Measurements from ENCODE around the gene CHMP6.
A peak's percentile ranks its signal among the peaks of the same experiment; 100 is the strongest.
"Not testable (repeated sequence)": the region's sequence is repeated elsewhere in the genome, so short reads cannot be mapped to it uniquely, and the experiment has no call there.

CHMP6 gene

DNA sequence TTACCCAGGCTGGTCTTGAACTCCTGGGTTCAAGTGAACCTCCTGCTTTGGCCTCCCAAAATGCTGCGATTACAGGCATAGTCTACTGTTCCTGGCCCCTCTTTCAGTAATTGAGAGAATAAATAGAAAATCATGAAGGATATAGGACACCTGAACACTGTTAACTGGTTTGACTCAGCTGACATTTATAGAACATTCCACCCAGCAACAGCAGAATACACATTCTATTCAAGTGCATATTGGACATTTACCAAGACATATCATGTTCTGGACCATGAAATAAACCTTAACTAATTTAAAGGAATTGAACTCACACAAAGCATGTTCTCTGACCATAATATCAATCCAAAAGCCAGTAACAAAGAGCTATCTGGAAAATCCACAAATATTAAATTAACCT is 23.5 kb downstream of the CHMP6 start:
- H3K27me3 ChIP-seq (ENCODE audit: control insufficient read depth, insufficient read depth, low read length): no peaks in the 10 kb centered on the region
- H3K9me3 ChIP-seq (ENCODE audit: control insufficient read depth, insufficient read depth, low read length): no peaks in the 10 kb centered on the region
- H3K9ac ChIP-seq (ENCODE audit: low read depth, low read length): no peak overlapping the region
- H3K4me3 ChIP-seq (ENCODE audit: low read depth, low read length): no peak overlapping the region
- H3K36me3 ChIP-seq (ENCODE audit: control insufficient read depth, insufficient read depth, low read length): no peaks in the 10 kb centered on the region
- no peaks in the 10 kb centered on the region for H3K4me1 ChIP-seq (ENCODE audit: control insufficient read depth, insufficient read depth, low read length)

GRCh38 chr17:81016575-81016974 is 24.9 kb downstream of the CHMP6 start:
- H3K9me3 ChIP-seq (ENCODE audit: control insufficient read depth, insufficient read depth, low read length): no peaks in the 10 kb centered on the region
- H3K4me1 ChIP-seq (ENCODE audit: control insufficient read depth, insufficient read depth, low read length): no peaks in the 10 kb centered on the region
- no peaks in the 10 kb centered on the region for H3K27me3 ChIP-seq (ENCODE audit: control insufficient read depth, insufficient read depth, low read length)
- H3K36me3 ChIP-seq (ENCODE audit: control insufficient read depth, insufficient read depth, low read length): no peaks in the 10 kb centered on the region
- no peak overlapping the region for H3K4me3 ChIP-seq (ENCODE audit: low read depth, low read length)
- no peak overlapping the region for H3K9ac ChIP-seq (ENCODE audit: low read depth, low read length)

DNA sequence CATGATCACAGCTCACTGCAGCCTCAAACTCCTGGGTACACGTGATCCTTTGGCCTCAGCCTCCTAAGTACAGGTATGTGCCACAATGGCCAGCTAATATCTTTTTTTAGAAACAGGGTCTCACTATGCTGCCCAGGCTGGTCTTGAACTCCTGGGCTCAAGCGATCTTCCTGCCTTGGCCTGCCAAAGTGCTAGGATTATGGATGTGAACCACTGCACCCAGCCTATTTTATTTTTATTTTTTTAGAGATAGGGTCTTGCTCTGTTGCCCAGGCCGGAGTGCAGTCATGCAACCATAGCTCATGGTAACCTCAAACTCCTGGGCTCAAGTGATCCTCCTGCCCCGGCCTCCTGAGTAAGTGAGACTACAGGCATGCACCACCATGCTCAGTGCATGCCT is 25.7 kb downstream of the CHMP6 start:
- not testable (repeated sequence) for H3K9me3 ChIP-seq (ENCODE audit: control insufficient read depth, insufficient read depth, low read length); H3K9ac ChIP-seq (ENCODE audit: low read depth, low read length)

GRCh38 chr17:81018044-81018802 is 26.6 kb downstream of the CHMP6 start:
- H3K4me3 ChIP-seq (ENCODE audit: low read depth, low read length): no peak overlapping the region
- H3K9me3 ChIP-seq (ENCODE audit: control insufficient read depth, insufficient read depth, low read length): no peaks in the 10 kb centered on the region
- no peaks in the 10 kb centered on the region for H3K27me3 ChIP-seq (ENCODE audit: control insufficient read depth, insufficient read depth, low read length)
- no peaks in the 10 kb centered on the region for H3K4me1 ChIP-seq (ENCODE audit: control insufficient read depth, insufficient read depth, low read length)
- no peak overlapping the region for H3K9ac ChIP-seq (ENCODE audit: low read depth, low read length)
- H3K36me3 ChIP-seq (ENCODE audit: control insufficient read depth, insufficient read depth, low read length): no peaks in the 10 kb centered on the region

More for the DNA sequence above, 25.7 kb downstream of the CHMP6 start:
- not testable (repeated sequence) for H3K27me3 ChIP-seq (ENCODE audit: control insufficient read depth, insufficient read depth, low read length); H3K36me3 ChIP-seq (ENCODE audit: control insufficient read depth, insufficient read depth, low read length); H3K4me3 ChIP-seq (ENCODE audit: low read depth, low read length); H3K4me1 ChIP-seq (ENCODE audit: control insufficient read depth, insufficient read depth, low read length)

DNA sequence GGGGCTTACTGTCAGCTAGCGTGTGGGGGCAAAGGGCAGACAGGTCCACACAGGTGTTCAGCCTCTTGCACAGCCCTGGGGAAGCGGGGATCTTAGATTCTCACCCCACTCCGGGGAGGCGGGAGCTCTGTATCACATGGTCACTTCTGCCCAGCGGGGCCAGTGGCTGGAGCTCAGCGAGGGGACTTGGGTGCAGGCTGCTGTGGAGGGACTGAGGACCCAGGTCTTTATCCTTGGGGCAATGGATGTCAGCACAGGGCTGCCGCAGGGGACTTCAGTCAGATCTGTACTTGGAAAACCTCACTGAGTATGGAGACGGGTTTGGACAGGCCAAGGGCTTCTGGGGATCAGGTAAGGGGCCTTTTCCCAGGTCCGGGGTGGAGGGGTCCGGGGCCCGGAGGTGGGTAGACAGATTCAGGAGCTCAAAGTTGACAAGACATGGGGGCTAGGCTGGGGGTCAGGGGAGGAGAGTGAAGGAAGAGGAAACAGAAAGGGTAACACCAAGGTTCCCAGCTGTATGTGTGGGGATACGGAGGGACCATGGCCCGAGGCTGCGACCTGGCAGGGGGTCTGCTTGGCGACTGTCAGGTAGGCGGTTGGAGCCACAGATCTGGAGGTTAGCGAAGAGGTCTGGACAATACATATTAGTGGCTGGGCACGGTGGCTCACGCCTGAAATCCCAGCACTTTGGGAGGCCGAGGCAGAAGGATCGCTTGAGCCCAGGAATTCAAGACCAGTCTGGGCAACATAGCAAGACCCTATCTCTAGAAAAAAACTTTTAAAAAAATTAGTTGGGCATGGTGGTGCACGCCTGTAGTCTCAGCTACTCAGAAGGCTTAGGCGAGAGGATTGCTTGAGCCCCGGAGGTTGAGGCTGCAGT is 28.2 kb downstream of the CHMP6 start:
- H3K4me1 ChIP-seq (ENCODE audit: control insufficient read depth, insufficient read depth, low read length): no peaks in the 10 kb centered on the region
- H3K9me3 ChIP-seq (ENCODE audit: control insufficient read depth, insufficient read depth, low read length): no peaks in the 10 kb centered on the region

GRCh38 chr17:81020443-81020766 is 28.8 kb downstream of the CHMP6 start:
- H3K36me3 ChIP-seq (ENCODE audit: control insufficient read depth, insufficient read depth, low read length): no peaks in the 10 kb centered on the region
- H3K27me3 ChIP-seq (ENCODE audit: control insufficient read depth, insufficient read depth, low read length): no peaks in the 10 kb centered on the region
- H3K9me3 ChIP-seq (ENCODE audit: control insufficient read depth, insufficient read depth, low read length): no peaks in the 10 kb centered on the region
- no peak overlapping the region for H3K4me3 ChIP-seq (ENCODE audit: low read depth, low read length)
- H3K4me1 ChIP-seq (ENCODE audit: control insufficient read depth, insufficient read depth, low read length): no peaks in the 10 kb centered on the region
- H3K9ac ChIP-seq (ENCODE audit: low read depth, low read length): peak overlapping the region; percentile 12

More for the DNA sequence above, 28.2 kb downstream of the CHMP6 start:
- Histone ChIP-seq H3K27me3 (ENCODE audit: control insufficient read depth, insufficient read depth, low read length) (no peaks in the 10 kb centered on the region), H3K9ac (ENCODE audit: low read depth, low read length) (peak overlapping the region; percentile 12), H3K4me3 (ENCODE audit: low read depth, low read length) (no peak overlapping the region), H3K36me3 (ENCODE audit: control insufficient read depth, insufficient read depth, low read length) (no peaks in the 10 kb centered on the region)

GRCh38 chr17:81020767-81021497 is 29.3 kb downstream of the CHMP6 start:
- Histone ChIP-seq H3K9me3 (ENCODE audit: control insufficient read depth, insufficient read depth, low read length) (no peaks in the 10 kb centered on the region), H3K9ac (ENCODE audit: low read depth, low read length) (no peak overlapping the region), H3K4me3 (ENCODE audit: low read depth, low read length) (no peak overlapping the region), H3K4me1 (ENCODE audit: control insufficient read depth, insufficient read depth, low read length) (no peaks in the 10 kb centered on the region), H3K36me3 (ENCODE audit: control insufficient read depth, insufficient read depth, low read length) (no peaks in the 10 kb centered on the region), H3K27me3 (ENCODE audit: control insufficient read depth, insufficient read depth, low read length) (no peaks in the 10 kb centered on the region)

DNA sequence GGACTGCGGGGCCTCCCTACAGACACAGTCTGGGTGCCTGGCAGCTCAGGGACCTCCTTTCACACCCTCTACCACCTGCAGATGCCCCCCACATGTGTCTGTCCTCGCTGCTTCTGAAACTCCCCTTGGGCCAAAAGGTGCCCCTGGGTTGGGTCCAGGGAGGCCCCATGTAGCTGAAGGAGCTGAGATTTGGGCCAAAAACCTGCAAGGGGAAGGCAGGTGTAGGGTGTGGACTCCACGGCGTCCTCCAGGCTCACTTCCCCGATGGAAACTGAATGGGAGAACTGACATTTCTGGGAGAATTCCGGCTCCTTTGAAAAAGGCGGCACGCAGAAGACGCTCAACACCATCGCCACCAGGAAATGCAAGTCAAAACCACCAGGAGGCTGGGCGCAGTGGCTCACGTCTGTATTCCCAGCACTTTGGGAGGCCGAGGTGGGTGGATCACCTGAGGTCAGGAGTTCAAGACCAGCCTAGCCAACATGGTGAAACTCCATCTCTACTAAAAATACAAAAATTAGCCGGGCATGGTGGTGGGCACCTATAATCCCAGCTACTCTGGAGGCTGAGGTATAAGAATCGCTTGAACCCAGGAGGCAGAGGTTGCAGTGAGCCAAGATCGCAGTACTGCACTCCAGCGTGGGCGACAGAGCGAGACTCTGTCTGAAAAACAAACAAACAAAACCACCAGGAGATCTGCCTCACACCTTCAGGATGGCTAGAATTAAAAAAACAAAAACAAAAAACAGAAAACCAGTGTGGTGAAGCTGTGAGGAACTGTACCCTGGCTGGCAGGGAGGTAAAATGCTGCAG is 30.1 kb downstream of the CHMP6 start:
- H3K4me1 ChIP-seq (ENCODE audit: control insufficient read depth, insufficient read depth, low read length): no peaks in the 10 kb centered on the region
- H3K36me3 ChIP-seq (ENCODE audit: control insufficient read depth, insufficient read depth, low read length): no peaks in the 10 kb centered on the region
- no peaks in the 10 kb centered on the region for H3K27me3 ChIP-seq (ENCODE audit: control insufficient read depth, insufficient read depth, low read length)
- no peak overlapping the region for H3K9ac ChIP-seq (ENCODE audit: low read depth, low read length)
- no peaks in the 10 kb centered on the region for H3K9me3 ChIP-seq (ENCODE audit: control insufficient read depth, insufficient read depth, low read length)
- H3K4me3 ChIP-seq (ENCODE audit: low read depth, low read length): no peak overlapping the region

DNA sequence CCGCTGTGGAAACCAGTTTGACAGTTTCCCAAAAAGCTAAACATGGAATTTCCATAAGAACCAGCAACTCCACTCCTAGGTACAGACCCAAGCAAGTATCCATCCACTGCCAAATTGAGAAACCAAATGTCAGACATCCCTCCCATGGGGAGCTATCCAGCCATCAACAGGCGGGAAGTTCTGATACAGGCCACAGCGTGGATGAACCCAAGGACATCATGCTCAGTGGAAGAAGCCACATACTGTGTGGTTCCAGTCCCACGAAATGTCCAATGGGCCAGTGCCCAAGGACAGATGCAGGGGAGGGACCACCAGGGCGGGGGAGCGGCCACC is 30.7 kb downstream of the CHMP6 start:
- H3K36me3 ChIP-seq (ENCODE audit: control insufficient read depth, insufficient read depth, low read length): no peaks in the 10 kb centered on the region
- H3K9me3 ChIP-seq (ENCODE audit: control insufficient read depth, insufficient read depth, low read length): no peaks in the 10 kb centered on the region
- no peak overlapping the region for H3K9ac ChIP-seq (ENCODE audit: low read depth, low read length)
- H3K4me1 ChIP-seq (ENCODE audit: control insufficient read depth, insufficient read depth, low read length): no peaks in the 10 kb centered on the region
- no peak overlapping the region for H3K4me3 ChIP-seq (ENCODE audit: low read depth, low read length)
- H3K27me3 ChIP-seq (ENCODE audit: control insufficient read depth, insufficient read depth, low read length): no peaks in the 10 kb centered on the region

GRCh38 chr17:81025065-81025740 is 33.6 kb downstream of the CHMP6 start:
- no peaks in the 10 kb centered on the region for H3K36me3 ChIP-seq (ENCODE audit: control insufficient read depth, insufficient read depth, low read length)
- H3K9ac ChIP-seq (ENCODE audit: low read depth, low read length): no peak overlapping the region
- H3K4me3 ChIP-seq (ENCODE audit: low read depth, low read length): no peak overlapping the region
- no peaks in the 10 kb centered on the region for H3K4me1 ChIP-seq (ENCODE audit: control insufficient read depth, insufficient read depth, low read length)
- no peaks in the 10 kb centered on the region for H3K9me3 ChIP-seq (ENCODE audit: control insufficient read depth, insufficient read depth, low read length)
- H3K27me3 ChIP-seq (ENCODE audit: control insufficient read depth, insufficient read depth, low read length): no peaks in the 10 kb centered on the region

GRCh38 chr17:81025741-81026129 is 34.1 kb downstream of the CHMP6 start:
- Histone ChIP-seq H3K27me3 (ENCODE audit: control insufficient read depth, insufficient read depth, low read length) (no peaks in the 10 kb centered on the region), H3K36me3 (ENCODE audit: control insufficient read depth, insufficient read depth, low read length) (no peaks in the 10 kb centered on the region), H3K9me3 (ENCODE audit: control insufficient read depth, insufficient read depth, low read length) (no peaks in the 10 kb centered on the region), H3K4me3 (ENCODE audit: low read depth, low read length) (no peak overlapping the region), H3K4me1 (ENCODE audit: control insufficient read depth, insufficient read depth, low read length) (no peaks in the 10 kb centered on the region), H3K9ac (ENCODE audit: low read depth, low read length) (no peak overlapping the region)
